Measurements from ENCODE around the gene RASD2.

DNA sequence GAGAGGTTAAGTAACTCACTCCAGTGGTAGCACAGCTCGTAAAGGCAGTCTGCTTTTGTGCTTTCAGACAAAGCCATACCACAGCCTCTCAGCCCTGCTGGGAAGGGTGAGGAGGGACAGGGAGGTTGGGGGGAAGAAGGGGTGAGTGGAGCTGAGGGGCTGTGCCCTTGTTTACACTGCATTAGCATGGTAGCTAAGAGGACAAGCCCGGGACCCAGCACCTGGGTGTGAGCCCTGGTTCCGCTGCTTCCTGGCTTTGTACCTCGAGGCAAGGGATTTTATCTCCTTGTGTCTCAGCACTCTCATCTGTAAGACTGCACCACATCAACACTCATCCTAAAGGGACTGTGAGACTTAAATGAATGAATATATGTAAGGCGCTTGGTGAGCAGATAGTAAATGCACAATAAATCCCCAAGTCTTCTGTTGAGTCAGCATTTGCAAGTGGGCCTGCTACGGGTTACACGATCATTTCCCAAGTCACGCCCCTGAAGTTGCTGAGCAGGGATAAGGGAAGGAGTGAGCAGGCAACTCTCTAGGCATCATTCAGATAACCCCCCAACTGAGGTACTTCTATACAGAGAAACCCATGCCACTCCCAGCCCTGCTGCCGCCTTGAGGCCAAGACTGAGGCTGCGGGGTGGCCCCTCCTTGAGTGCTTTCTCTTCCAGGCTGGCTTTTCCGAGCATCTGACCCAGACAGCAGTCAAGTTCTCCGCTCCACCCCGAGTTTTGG, 7.5 kb downstream of the RASD2 start:
- no peak for TF ChIP-seq CTCF (IDR thresholded peaks at IDR 0.05 in 4 of 5, conservative IDR thresholded peaks at IDR 0.05 in 1 of 5)
- no peak for TF ChIP-seq POLR2A (IDR thresholded peaks at IDR 0.05)

Measured in gastrocnemius medialis (tissue), 4 donors.